Naive thymus-derived CD4-positive, alpha-beta T cell (primary cell): ENCODE data around the gene KAZN. TPM values are rescaled to one million over a fixed set of nuclear protein-coding genes. Genes with fewer than 3 reads are reported as not detected.

Experiments used
- ATAC-seq: fragments of 150-1000 bp; cut with Tn5 transposase; 2 replicates; pipeline ENCODE4 v1.10.0; 2021; ENCODE audit warnings: mild to moderate bottlenecking, moderate library complexity
- CTCF ChIA-PET: fragments of 350-600 bp; sonication (Branson Sonifier 250); formaldehyde crosslinking; loops from one replicate; lab custom pipeline; 2021; ENCODE audit warnings: antibody characterized with exemption; lab: Charles Lee
- POLR2A ChIA-PET: fragments of 350-600 bp; sonication (Branson Sonifier 250); formaldehyde crosslinking; loops from one replicate; lab custom pipeline; 2021; ENCODE audit warnings: antibody characterized with exemption, inconsistent platforms; lab: Charles Lee
- DNase-seq, 9 donors: peaks; one replicate each; pipeline versions ENCODE4 v3.0.0 to v3.0.0-alpha.2; 2020 to 2022; ENCODE audit warnings: mixed read lengths in 1 of 9
- H3K27ac ChIP-seq: one replicate; pipeline ENCODE4 v1.7.0; 2013; ENCODE audit warnings: mild to moderate bottlenecking, low read depth, low read length, moderate library complexity
- H3K27me3 ChIP-seq, 2 donors: one replicate each; pipeline ENCODE4 v1.7.0; 2013; ENCODE audit warnings: low read length in 2 of 2, mild to moderate bottlenecking in 2 of 2, moderate library complexity in 2 of 2; ENCODE audit not compliant: control insufficient read depth in 2 of 2, insufficient read depth in 2 of 2
- H3K36me3 ChIP-seq, 3 experiments: 1 replicate in 2 of 3; 2 replicates in 1 of 3; pipeline ENCODE4 v1.7.0; 2013; ENCODE audit warnings: low read length in 3 of 3, mild to moderate bottlenecking in 3 of 3, moderate library complexity in 1 of 3; ENCODE audit not compliant: insufficient read depth in 3 of 3, control insufficient read depth in 2 of 3
- H3K4me1 ChIP-seq, 2 donors: one replicate each; pipeline ENCODE4 v1.7.0; 2013; ENCODE audit warnings: low read length in 2 of 2, mild to moderate bottlenecking in 2 of 2, moderate library complexity in 1 of 2; ENCODE audit not compliant: control insufficient read depth in 2 of 2, insufficient read depth in 2 of 2
- H3K4me3 ChIP-seq: 2 replicates; pipeline ENCODE4 v1.7.0; 2013; ENCODE audit warnings: mild to moderate bottlenecking, low read length
- H3K9me3 ChIP-seq, 3 experiments: 1 replicate in 2 of 3; 2 replicates in 1 of 3; pipeline ENCODE4 v1.7.0; 2013; ENCODE audit warnings: low read length in 3 of 3; ENCODE audit not compliant: control insufficient read depth in 2 of 3
- H3K27ac Mint-ChIP-seq, 9 donors: one replicate each; pipeline ENCODE4 v1.8.0; 2020 to 2022; ENCODE audit warnings: mixed read lengths in 9 of 9, mild to moderate bottlenecking in 8 of 9, moderate library complexity in 5 of 9, inconsistent platforms in 2 of 9
- H3K27me3 Mint-ChIP-seq, 5 donors: one replicate each; pipeline ENCODE4 v1.8.0; 2021 to 2022; ENCODE audit warnings: mixed read lengths in 5 of 5, mild to moderate bottlenecking in 1 of 5
- H3K36me3 Mint-ChIP-seq, 5 donors: one replicate each; pipeline ENCODE4 v1.8.0; 2020 to 2022; ENCODE audit warnings: mixed read lengths in 5 of 5, mild to moderate bottlenecking in 3 of 5, inconsistent platforms in 1 of 5
- H3K4me1 Mint-ChIP-seq, 7 donors: one replicate each; pipeline ENCODE4 v1.8.0; 2020 to 2022; ENCODE audit warnings: mixed read lengths in 7 of 7, mild to moderate bottlenecking in 3 of 7, inconsistent platforms in 1 of 7
- H3K4me3 Mint-ChIP-seq, 10 donors: one replicate each; pipeline ENCODE4 v1.8.0; 2020 to 2022; ENCODE audit warnings: mild to moderate bottlenecking in 10 of 10, mixed read lengths in 10 of 10, moderate library complexity in 6 of 10, inconsistent platforms in 2 of 10
- H3K9me3 Mint-ChIP-seq, 11 donors: one replicate each; pipeline ENCODE4 v1.8.0; 2020 to 2022; ENCODE audit warnings: mixed read lengths in 11 of 11, mild to moderate bottlenecking in 4 of 11, inconsistent platforms in 1 of 11, moderate library complexity in 1 of 11
- intact Hi-C, 2 donors: fragments of 100-400 bp; cut with micrococcal nuclease; formaldehyde crosslinking; loops; one replicate each; pipeline ENCODE4 v1.15.1; 2023
- polyA plus RNA-seq, 2 donors: library from polyadenylated mRNA; unstranded; fragments of 300-500 nt; fragmentation: Illumina TruSeq; gene quantifications; one replicate each; pipeline ENCODE4 v1.2.3, GENCODE V29; 2021
- total RNA-seq, 6 experiments: library from RNA in 5 of 6; stranded (reverse) in 5 of 6; gene quantifications; 1 replicate in 5 of 6; 2 replicates in 1 of 6; pipeline ENCODE4 v1.2.3 and lab custom pipeline; 2021 to 2026

Gene KAZN
- total and polyA plus RNA-seq, 7 experiments from 2014 or later: 0.08 to 0.87 (median 0.30) TPM

- POLR2A ChIA-PET: no interaction called here
- no peak overlapping the region for H3K4me3 Mint-ChIP-seq
Observed at GRCh38 chr1:14668538-14668937, 70.1 kb downstream of the KAZN start.

GRCh38 chr1:14672005-14672404 is 73.5 kb downstream of the KAZN start:
- Mint-ChIP-seq H3K9me3 (peaks cover 0 to 5% (median 0%) of the 10 kb centered on the region in 11 donors), H3K27ac (no peak overlapping the region), H3K27me3 (peaks cover 0 to 9% (median 0%) of the 10 kb centered on the region in 5 donors), H3K36me3 (no peaks in the 10 kb centered on the region), H3K4me3 (no peak overlapping the region), H3K4me1 (peaks cover 0 to 4% (median 0%) of the 10 kb centered on the region in 7 donors)
- Histone ChIP-seq H3K9me3 (no peaks in the 10 kb centered on the region), H3K4me1 (no peaks in the 10 kb centered on the region), H3K27ac (no peak overlapping the region), H3K4me3 (no peak overlapping the region), H3K36me3 (no peaks in the 10 kb centered on the region), H3K27me3 (no peaks in the 10 kb centered on the region)
- ATAC-seq (no peak), DNase-seq (no peak)
- intact Hi-C loops: no loop called here
- ChIA-PET POLR2A (no interaction called here), CTCF (no interaction called here)

More at GRCh38 chr1:14668538-14668937, 70.1 kb downstream of the KAZN start:
- H3K27ac Mint-ChIP-seq: no peak overlapping the region
- no peak for ATAC-seq
- H3K36me3 ChIP-seq: no peaks in the 10 kb centered on the region
- H3K4me1 Mint-ChIP-seq: peaks cover 0 to 2% (median 0%) of the 10 kb centered on the region in 7 donors
- no peak overlapping the region for H3K27ac ChIP-seq
- no peak for DNase-seq
- intact Hi-C loops: no loop called here
- no peak overlapping the region for H3K4me3 ChIP-seq
- H3K27me3 Mint-ChIP-seq: peaks cover 0 to 5% (median 0%) of the 10 kb centered on the region in 5 donors
- no peaks in the 10 kb centered on the region for H3K9me3 ChIP-seq
- H3K27me3 ChIP-seq: no peaks in the 10 kb centered on the region
- no peaks in the 10 kb centered on the region for H3K36me3 Mint-ChIP-seq
- CTCF ChIA-PET: no interaction called here
- peaks cover 0 to 2% (median 0%) of the 10 kb centered on the region in 11 donors for H3K9me3 Mint-ChIP-seq
- H3K4me1 ChIP-seq: no peaks in the 10 kb centered on the region

GRCh38 chr1:14674030-14674429 is 75.5 kb downstream of the KAZN start:
- H3K27me3 Mint-ChIP-seq: peaks cover 0 to 10% (median 0%) of the 10 kb centered on the region in 5 donors
- no peak overlapping the region for H3K4me3 Mint-ChIP-seq
- no peak for ATAC-seq
- H3K36me3 Mint-ChIP-seq: no peaks in the 10 kb centered on the region
- H3K27ac Mint-ChIP-seq: no peak overlapping the region
- POLR2A ChIA-PET: no interaction called here
- peaks cover 0 to 7% (median 0%) of the 10 kb centered on the region in 11 donors for H3K9me3 Mint-ChIP-seq
- Histone ChIP-seq H3K27ac (no peak overlapping the region), H3K9me3 (no peaks in the 10 kb centered on the region), H3K4me3 (no peak overlapping the region), H3K27me3 (no peaks in the 10 kb centered on the region), H3K4me1 (no peaks in the 10 kb centered on the region), H3K36me3 (no peaks in the 10 kb centered on the region)
- DNase-seq: no peak
- H3K4me1 Mint-ChIP-seq: peaks cover 0 to 2% (median 0%) of the 10 kb centered on the region in 7 donors
- intact Hi-C loops: no loop called here
- CTCF ChIA-PET: no interaction called here

GRCh38 chr1:14676400-14676799 is 77.9 kb downstream of the KAZN start:
- DNase-seq (no peak), ATAC-seq (no peak)
- Histone ChIP-seq H3K4me1 (no peaks in the 10 kb centered on the region), H3K9me3 (no peaks in the 10 kb centered on the region), H3K27me3 (no peaks in the 10 kb centered on the region), H3K4me3 (no peak overlapping the region), H3K36me3 (no peaks in the 10 kb centered on the region), H3K27ac (no peak overlapping the region)
- Mint-ChIP-seq H3K4me3 (no peak overlapping the region), H3K4me1 (peaks cover 0 to 2% (median 0%) of the 10 kb centered on the region in 7 donors), H3K27ac (no peak overlapping the region), H3K36me3 (no peaks in the 10 kb centered on the region), H3K27me3 (peaks cover 0 to 10% (median 0%) of the 10 kb centered on the region in 5 donors), H3K9me3 (peaks cover 0 to 7% (median 0%) of the 10 kb centered on the region in 11 donors)
- CTCF ChIA-PET: no interaction called here
- intact Hi-C loops: no loop called here
- POLR2A ChIA-PET: no interaction called here

GRCh38 chr1:14677292-14677971 is 78.9 kb downstream of the KAZN start:
- Histone ChIP-seq H3K4me1 (no peaks in the 10 kb centered on the region), H3K27ac (no peak overlapping the region), H3K4me3 (no peak overlapping the region), H3K27me3 (no peaks in the 10 kb centered on the region), H3K9me3 (no peaks in the 10 kb centered on the region), H3K36me3 (no peaks in the 10 kb centered on the region)
- no peak overlapping the region for H3K4me3 Mint-ChIP-seq
- H3K27me3 Mint-ChIP-seq: peaks cover 0 to 10% (median 0%) of the 10 kb centered on the region in 5 donors
- H3K36me3 Mint-ChIP-seq: no peaks in the 10 kb centered on the region
- ChIA-PET POLR2A (no interaction called here), CTCF (no interaction called here)
- DNase-seq (no peak), ATAC-seq (no peak)
- peaks cover 0 to 2% (median 0%) of the 10 kb centered on the region in 7 donors for H3K4me1 Mint-ChIP-seq
- intact Hi-C loops: no loop called here
- peaks cover 0 to 7% (median 0%) of the 10 kb centered on the region in 11 donors for H3K9me3 Mint-ChIP-seq
- H3K27ac Mint-ChIP-seq: no peak overlapping the region

- CTCF ChIA-PET: no interaction called here
- intact Hi-C loops: no loop called here
- peaks cover 0 to 7% (median 2%) of the 10 kb centered on the region in 11 donors for H3K9me3 Mint-ChIP-seq
- H3K27me3 Mint-ChIP-seq: peaks cover 0 to 13% (median 0%) of the 10 kb centered on the region in 5 donors
- Histone ChIP-seq H3K4me1 (no peaks in the 10 kb centered on the region), H3K9me3 (no peaks in the 10 kb centered on the region), H3K27ac (no peak overlapping the region), H3K27me3 (no peaks in the 10 kb centered on the region), H3K36me3 (no peaks in the 10 kb centered on the region), H3K4me3 (no peak overlapping the region)
- no peak for DNase-seq
- peaks cover 0 to 2% (median 0%) of the 10 kb centered on the region in 7 donors for H3K4me1 Mint-ChIP-seq
- H3K36me3 Mint-ChIP-seq: no peaks in the 10 kb centered on the region
- no peak overlapping the region for H3K27ac Mint-ChIP-seq
- POLR2A ChIA-PET: no interaction called here
- ATAC-seq: no peak
- no peak overlapping the region for H3K4me3 Mint-ChIP-seq
Observed at GRCh38 chr1:14678011-14678638, 79.6 kb downstream of the KAZN start.
